ENCODE measurements around the gene SUMO2. TPM values are rescaled to one million over a fixed set of nuclear protein-coding genes. Genes with fewer than 3 reads are reported as not detected.

Gene SUMO2
- total RNA-seq, 1 donor from 2014 or later = 776 TPM

DNA sequence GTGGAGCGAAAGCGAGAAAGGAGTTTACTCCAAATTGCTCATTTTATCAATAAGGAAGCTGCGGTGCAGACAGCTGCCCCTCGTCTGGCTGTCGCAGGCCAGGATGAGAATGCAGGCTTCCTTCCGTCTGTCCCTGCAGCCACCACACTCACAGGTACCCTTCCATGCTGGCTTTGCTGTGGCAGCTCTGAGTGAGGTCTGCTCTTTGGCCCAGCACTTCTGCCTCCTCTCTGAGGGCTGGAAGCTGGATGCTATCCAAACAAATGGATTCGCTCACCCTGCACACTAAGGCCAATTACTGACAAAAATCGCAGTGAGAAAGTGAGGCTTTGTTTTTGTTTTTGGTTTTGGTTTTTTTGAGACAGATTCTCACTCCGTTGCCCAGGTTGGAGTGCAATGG lies 66.0 kb downstream of the SUMO2 start:
- Mint-ChIP-seq H3K4me1 (peaks cover 18% of the 10 kb centered on the region), H3K36me3 (ENCODE audit: low read depth) (no peaks in the 10 kb centered on the region), H3K27me3 (ENCODE audit: low read depth) (no peaks in the 10 kb centered on the region), H3K4me3 (no peak overlapping the region), H3K9me3 (no peaks in the 10 kb centered on the region), H3K27ac (ENCODE audit: unreplicated experiment) (no peak overlapping the region)
- no peak for DNase-seq (ENCODE audit: low read depth, low spot score)
- TF ChIP-seq, protein P1, sequence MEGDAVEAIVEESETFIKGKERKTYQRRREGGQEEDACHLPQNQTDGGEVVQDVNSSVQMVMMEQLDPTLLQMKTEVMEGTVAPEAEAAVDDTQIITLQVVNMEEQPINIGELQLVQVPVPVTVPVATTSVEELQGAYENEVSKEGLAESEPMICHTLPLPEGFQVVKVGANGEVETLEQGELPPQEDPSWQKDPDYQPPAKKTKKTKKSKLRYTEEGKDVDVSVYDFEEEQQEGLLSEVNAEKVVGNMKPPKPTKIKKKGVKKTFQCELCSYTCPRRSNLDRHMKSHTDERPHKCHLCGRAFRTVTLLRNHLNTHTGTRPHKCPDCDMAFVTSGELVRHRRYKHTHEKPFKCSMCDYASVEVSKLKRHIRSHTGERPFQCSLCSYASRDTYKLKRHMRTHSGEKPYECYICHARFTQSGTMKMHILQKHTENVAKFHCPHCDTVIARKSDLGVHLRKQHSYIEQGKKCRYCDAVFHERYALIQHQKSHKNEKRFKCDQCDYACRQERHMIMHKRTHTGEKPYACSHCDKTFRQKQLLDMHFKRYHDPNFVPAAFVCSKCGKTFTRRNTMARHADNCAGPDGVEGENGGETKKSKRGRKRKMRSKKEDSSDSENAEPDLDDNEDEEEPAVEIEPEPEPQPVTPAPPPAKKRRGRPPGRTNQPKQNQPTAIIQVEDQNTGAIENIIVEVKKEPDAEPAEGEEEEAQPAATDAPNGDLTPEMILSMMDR (conservative IDR thresholded peaks at IDR 0.05) = no peak

Other genes starting within 250 kb of the SUMO2 start
- not detected in 2 replicates for gene OTOP3, start 247.1 kb downstream of the SUMO2 start, total RNA-seq
- gene HID1, start 210.2 kb downstream of the SUMO2 start, total RNA-seq = 11.8 and 14.6 TPM in 2 replicates
- gene CDR2L, start 195.3 kb downstream of the SUMO2 start, total RNA-seq = 24.0 and 24.1 TPM in 2 replicates
- gene MRPL58, start 170.3 kb downstream of the SUMO2 start, total RNA-seq = 35.3 and 37.6 TPM in 2 replicates
- 198 and 208 TPM in 2 replicates for gene ATP5PD, start 136.0 kb downstream of the SUMO2 start, total RNA-seq
- gene KCTD2, start 135.7 kb downstream of the SUMO2 start, total RNA-seq = 35.2 and 37.8 TPM in 2 replicates
- 6.0 and 7.3 TPM in 2 replicates for gene SLC16A5, start 95.0 kb downstream of the SUMO2 start, total RNA-seq
- 15.6 and 15.8 TPM in 2 replicates for gene ARMC7, start 73.0 kb downstream of the SUMO2 start, total RNA-seq
- 68.0 and 70.2 TPM in 2 replicates for gene NT5C, start 51.2 kb downstream of the SUMO2 start, total RNA-seq
- gene JPT1, start 28.4 kb downstream of the SUMO2 start, total RNA-seq = 319 and 334 TPM in 2 replicates
- gene NUP85, start 22.7 kb upstream of the SUMO2 start, total RNA-seq = 122 and 126 TPM in 2 replicates
- 57.2 and 59.0 TPM in 2 replicates for gene GGA3, start 78.6 kb upstream of the SUMO2 start, total RNA-seq
- gene MRPS7, start 78.9 kb upstream of the SUMO2 start, total RNA-seq = 84.7 and 86.4 TPM in 2 replicates
- gene MIF4GD, start 88.3 kb upstream of the SUMO2 start, total RNA-seq = 13.8 and 15.9 TPM in 2 replicates
- 15.7 and 18.6 TPM in 2 replicates for gene SLC25A19, start 106.5 kb upstream of the SUMO2 start, total RNA-seq
- 69.3 and 79.4 TPM in 2 replicates for gene GRB2, start 222.7 kb upstream of the SUMO2 start, total RNA-seq